Stimulated activated naive CD8-positive, alpha-beta T cell treated with anti-CD3 and anti-CD28 coated beads, Interleukin-15, amount 100 ng/mL, for 72 hours (primary cell): ENCODE results near the gene HNRNPLL.
"Not testable (repeated sequence)": the region's sequence is repeated elsewhere in the genome, so short reads cannot be mapped to it uniquely, and the experiment has no call there.

Experiments used
- ATAC-seq: fragments of 150-1000 bp; cut with Tn5 transposase; 2 replicates; pipeline ENCODE4 v1.10.0; 2021; ENCODE audit warnings: mild to moderate bottlenecking, moderate library complexity
- DNase-seq, 2 donors: peaks; one replicate each; pipeline ENCODE4 v3.0.0; 2021 to 2022
- H3K27ac Mint-ChIP-seq, 2 donors: one replicate each; pipeline ENCODE4 v1.8.0; 2022; ENCODE audit warnings: mild to moderate bottlenecking in 2 of 2, mixed read lengths in 2 of 2, moderate library complexity in 2 of 2
- H3K27me3 Mint-ChIP-seq: one replicate; pipeline ENCODE4 v1.8.0; 2022; ENCODE audit warnings: mixed read lengths
- H3K4me1 Mint-ChIP-seq: one replicate; pipeline ENCODE4 v1.8.0; 2022; ENCODE audit warnings: mild to moderate bottlenecking, mixed read lengths
- H3K4me3 Mint-ChIP-seq, 2 donors: one replicate each; pipeline ENCODE4 v1.8.0; 2022; ENCODE audit warnings: mild to moderate bottlenecking in 2 of 2, mixed read lengths in 2 of 2, moderate library complexity in 1 of 2
- H3K9me3 Mint-ChIP-seq, 2 donors: one replicate each; pipeline ENCODE4 v1.8.0; 2022; ENCODE audit warnings: mixed read lengths in 2 of 2

The HNRNPLL gene

GRCh38 chr2:38602732-38603401, at the start of gene HNRNPLL:
HNRNPLL (minus strand) TSS chr2:38602928; CDS start chr2:38602626, 302 bp downstream.
- Mint-ChIP-seq H3K27me3 (no peaks in the 10 kb centered on the region), H3K4me1 (peaks cover 50% of the 10 kb centered on the region), H3K4me3 (peak within 1 kb of the TSS; percentile 90 to 95), H3K9me3 (no peaks in the 10 kb centered on the region), H3K27ac (peak within 1 kb of the TSS; percentile 97 to 98)
- peak; percentile 93 to 95 for DNase-seq
- peak; percentile 91 for ATAC-seq

- DNase-seq (no peak), ATAC-seq (no peak)
- peaks cover 62% of the 10 kb centered on the region for H3K4me1 Mint-ChIP-seq
- H3K27ac Mint-ChIP-seq: no peak overlapping the region
- no peak overlapping the region for H3K4me3 Mint-ChIP-seq
- peaks cover 0 to 14% of the 10 kb centered on the region in 2 donors for H3K9me3 Mint-ChIP-seq
- H3K27me3 Mint-ChIP-seq: no peaks in the 10 kb centered on the region
These were observed 48.0 kb upstream of the HNRNPLL start for GRCh38 chr2:38650717-38651116.

GRCh38 chr2:38650012-38650411, 47.3 kb upstream of the HNRNPLL start:
- Mint-ChIP-seq H3K9me3 (peaks cover 0 to 14% of the 10 kb centered on the region in 2 donors), H3K4me3 (no peak overlapping the region), H3K27me3 (no peaks in the 10 kb centered on the region), H3K4me1 (peaks cover 55% of the 10 kb centered on the region), H3K27ac (peak overlapping the region in 1 of 2 donors; percentile 68)
- ATAC-seq (no peak), DNase-seq (no peak)

- H3K9me3 Mint-ChIP-seq: peaks cover 0 to 14% of the 10 kb centered on the region in 2 donors
- DNase-seq: no peak
- H3K4me3 Mint-ChIP-seq: no peak overlapping the region
- no peak overlapping the region for H3K27ac Mint-ChIP-seq
- H3K27me3 Mint-ChIP-seq: no peaks in the 10 kb centered on the region
- H3K4me1 Mint-ChIP-seq: peaks cover 53% of the 10 kb centered on the region
- ATAC-seq: no peak
These were observed 46.5 kb upstream of the HNRNPLL start for GRCh38 chr2:38649176-38649728.

DNA sequence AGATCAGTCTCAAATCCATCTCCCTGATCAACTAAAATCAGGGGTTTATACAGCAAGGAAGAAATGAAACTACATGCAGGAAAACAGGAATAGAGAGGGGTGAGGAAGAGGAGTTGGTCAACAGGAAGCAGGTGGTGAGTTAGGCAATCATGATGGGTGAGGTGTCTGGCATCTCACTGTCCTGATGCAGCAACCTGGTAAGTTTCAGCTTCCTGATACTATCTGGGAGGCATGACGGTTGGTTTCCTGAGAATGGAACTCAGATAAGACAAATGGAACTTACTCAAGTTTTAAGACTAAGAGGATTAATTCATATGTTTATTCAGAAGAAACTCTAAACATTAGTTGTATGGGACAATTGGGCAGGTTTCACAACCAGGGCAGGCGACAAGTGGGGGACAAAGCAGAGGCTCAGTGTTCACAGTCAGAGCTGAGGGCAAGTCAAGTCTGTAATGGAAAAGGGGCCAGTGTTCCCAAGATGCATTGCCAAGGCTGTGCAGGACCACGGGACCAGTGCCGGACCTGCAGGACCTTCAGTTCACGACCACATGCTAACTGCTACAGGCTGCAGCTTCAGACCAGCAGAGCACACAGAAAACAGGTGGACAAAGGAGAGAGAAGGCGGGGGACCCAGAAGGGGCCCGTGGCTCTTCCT, 45.5 kb upstream of the HNRNPLL start:
- H3K9me3 Mint-ChIP-seq: peaks cover 0 to 14% of the 10 kb centered on the region in 2 donors
- DNase-seq (no peak), ATAC-seq (no peak)
- H3K4me1 Mint-ChIP-seq: peaks cover 51% of the 10 kb centered on the region
- peak overlapping the region in 1 of 2 donors; percentile 90 for H3K27ac Mint-ChIP-seq
- no peak overlapping the region for H3K4me3 Mint-ChIP-seq
- no peaks in the 10 kb centered on the region for H3K27me3 Mint-ChIP-seq

- peak; percentile 85 for ATAC-seq
- H3K27ac Mint-ChIP-seq: peak overlapping the region; percentile 14 to 80
- H3K4me3 Mint-ChIP-seq: peak overlapping the region in 1 of 2 donors; percentile 44
- not testable (repeated sequence) for H3K27me3 Mint-ChIP-seq, DNase-seq
- H3K4me1 Mint-ChIP-seq: peaks cover 26% of the 10 kb centered on the region
- peaks cover 0 to 12% of the 10 kb centered on the region in 2 donors for H3K9me3 Mint-ChIP-seq
These were observed 41.2 kb upstream of the HNRNPLL start for GRCh38 chr2:38643683-38644511.

DNA sequence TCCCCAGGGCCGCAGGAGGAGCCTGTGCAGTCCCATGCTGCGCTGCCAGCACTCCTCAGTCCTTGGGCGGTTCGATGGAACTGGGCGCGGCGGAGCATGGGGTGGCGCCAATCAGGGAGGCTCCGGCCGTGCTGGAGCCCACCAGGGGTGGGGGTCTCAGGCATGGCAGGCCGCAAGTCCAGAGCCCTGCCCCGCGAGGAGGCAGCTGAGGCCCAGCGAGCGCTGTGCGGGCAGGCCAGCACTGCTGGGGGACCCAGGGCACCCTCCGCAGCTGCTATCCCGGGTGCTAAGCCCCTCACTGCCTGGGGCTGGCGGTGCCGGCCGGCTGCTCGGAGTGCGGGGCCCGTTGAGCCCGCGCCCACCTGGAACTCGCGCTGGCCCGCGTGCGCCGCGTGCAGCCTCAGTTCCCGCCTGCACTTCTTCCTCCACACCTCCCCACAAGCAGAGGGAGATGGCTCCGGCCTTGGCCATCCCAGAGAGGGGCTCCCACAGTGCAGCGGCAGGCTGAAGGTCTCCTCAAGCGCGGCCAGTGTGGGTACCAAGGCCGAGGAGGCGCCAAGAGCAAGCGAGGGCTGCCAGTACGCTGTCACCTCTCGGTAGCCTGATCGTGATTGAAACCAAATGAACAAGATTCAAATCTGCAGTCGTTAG, 40.4 kb upstream of the HNRNPLL start:
- DNase-seq (no peak), ATAC-seq (peak; percentile 59)
- Mint-ChIP-seq H3K27ac (no peak overlapping the region), H3K27me3 (no peaks in the 10 kb centered on the region), H3K4me1 (peaks cover 27% of the 10 kb centered on the region), H3K9me3 (peaks cover 0 to 4% of the 10 kb centered on the region in 2 donors), H3K4me3 (no peak overlapping the region)

GRCh38 chr2:38642373-38643017, 39.8 kb upstream of the HNRNPLL start:
- H3K27me3 Mint-ChIP-seq, H3K4me3 Mint-ChIP-seq, H3K9me3 Mint-ChIP-seq, ATAC-seq, DNase-seq: not testable (repeated sequence)
- Mint-ChIP-seq H3K27ac (peak overlapping the region in 1 of 2 donors; percentile 95), H3K4me1 (peaks cover 23% of the 10 kb centered on the region)

GRCh38 chr2:38636069-38636468, 33.3 kb upstream of the HNRNPLL start:
- no peak overlapping the region for H3K4me3 Mint-ChIP-seq
- peaks cover 45% of the 10 kb centered on the region for H3K4me1 Mint-ChIP-seq
- no peak for DNase-seq
- no peak for ATAC-seq
- no peaks in the 10 kb centered on the region for H3K27me3 Mint-ChIP-seq
- peaks cover 0 to 8% of the 10 kb centered on the region in 2 donors for H3K9me3 Mint-ChIP-seq
- H3K27ac Mint-ChIP-seq: no peak overlapping the region

- ATAC-seq: no peak
- Mint-ChIP-seq H3K4me1 (peaks cover 45% of the 10 kb centered on the region), H3K4me3 (no peak overlapping the region), H3K9me3 (peaks cover 0 to 9% of the 10 kb centered on the region in 2 donors), H3K27me3 (no peaks in the 10 kb centered on the region), H3K27ac (no peak overlapping the region)
- no peak for DNase-seq
These were observed 32.4 kb upstream of the HNRNPLL start for GRCh38 chr2:38635139-38635538.

DNA sequence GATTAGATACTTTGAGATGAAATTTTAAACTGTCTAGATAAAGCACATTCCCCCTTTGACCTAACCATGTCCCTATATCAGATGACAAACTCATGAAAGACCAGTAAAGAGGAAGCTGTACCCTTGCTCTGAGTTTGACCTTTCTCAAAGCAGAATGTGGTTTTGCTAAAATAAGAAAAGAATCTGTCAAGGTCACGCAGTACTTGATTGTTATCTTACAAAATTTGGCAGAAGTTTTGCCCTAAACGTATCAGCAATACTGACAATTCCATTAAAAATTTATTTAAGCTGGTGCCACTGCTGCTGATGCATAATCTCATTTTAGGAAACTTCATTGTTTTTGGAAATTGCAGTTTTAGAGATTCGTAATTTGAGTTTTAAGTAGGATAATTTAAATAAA, 32.0 kb upstream of the HNRNPLL start:
- Mint-ChIP-seq H3K27me3 (no peaks in the 10 kb centered on the region), H3K4me1 (peaks cover 45% of the 10 kb centered on the region), H3K4me3 (no peak overlapping the region), H3K9me3 (peaks cover 0 to 14% of the 10 kb centered on the region in 2 donors), H3K27ac (no peak overlapping the region)
- DNase-seq: no peak
- ATAC-seq: no peak

DNA sequence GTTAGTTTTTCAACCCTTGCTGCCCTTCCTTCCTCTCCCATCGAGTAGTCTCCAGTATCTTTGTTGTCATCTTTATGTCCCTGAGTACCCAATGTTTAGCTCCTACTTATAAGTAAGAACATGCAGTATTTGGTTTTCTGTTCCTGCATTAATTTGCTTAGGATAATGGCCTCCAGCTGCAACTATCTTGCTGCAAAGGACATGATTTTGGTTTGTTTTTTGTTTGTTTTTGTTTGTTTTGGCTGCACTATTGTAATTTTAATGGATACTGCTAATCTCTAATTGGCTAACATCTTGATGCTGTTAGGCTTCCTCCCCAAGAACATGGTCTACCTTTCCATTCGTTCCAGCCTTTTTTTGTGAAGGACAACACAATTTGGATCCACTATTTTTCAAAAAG, 31.2 kb upstream of the HNRNPLL start:
- no peak for DNase-seq

DNA sequence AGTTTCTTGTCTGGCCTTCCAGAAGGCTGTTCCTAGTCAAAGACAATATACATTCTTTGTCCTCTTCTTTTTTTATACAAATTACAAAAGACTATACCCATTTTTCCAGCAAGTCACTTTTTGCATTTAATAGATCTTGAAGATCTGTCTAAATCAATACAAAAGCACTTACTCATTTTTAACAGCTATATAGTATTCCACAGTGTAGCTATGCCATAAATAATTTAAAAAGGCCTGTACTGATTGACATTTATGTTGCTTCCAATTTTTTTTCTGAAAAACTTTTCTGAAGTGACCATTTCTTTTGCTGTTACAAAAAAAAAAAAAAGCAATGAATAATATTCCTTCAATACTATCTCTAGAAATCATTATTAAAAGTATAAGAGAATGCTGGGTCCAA, 30.3 kb upstream of the HNRNPLL start:
- Mint-ChIP-seq H3K27me3 (no peaks in the 10 kb centered on the region), H3K4me1 (peaks cover 36% of the 10 kb centered on the region), H3K4me3 (no peak overlapping the region), H3K9me3 (peaks cover 0 to 15% of the 10 kb centered on the region in 2 donors), H3K27ac (no peak overlapping the region)
- ATAC-seq: no peak
- DNase-seq: no peak

More for the DNA sequence above, 31.2 kb upstream of the HNRNPLL start:
- ATAC-seq: no peak
- Mint-ChIP-seq H3K4me3 (no peak overlapping the region), H3K27me3 (no peaks in the 10 kb centered on the region), H3K9me3 (peaks cover 0 to 15% of the 10 kb centered on the region in 2 donors), H3K27ac (no peak overlapping the region), H3K4me1 (peaks cover 45% of the 10 kb centered on the region)

DNA sequence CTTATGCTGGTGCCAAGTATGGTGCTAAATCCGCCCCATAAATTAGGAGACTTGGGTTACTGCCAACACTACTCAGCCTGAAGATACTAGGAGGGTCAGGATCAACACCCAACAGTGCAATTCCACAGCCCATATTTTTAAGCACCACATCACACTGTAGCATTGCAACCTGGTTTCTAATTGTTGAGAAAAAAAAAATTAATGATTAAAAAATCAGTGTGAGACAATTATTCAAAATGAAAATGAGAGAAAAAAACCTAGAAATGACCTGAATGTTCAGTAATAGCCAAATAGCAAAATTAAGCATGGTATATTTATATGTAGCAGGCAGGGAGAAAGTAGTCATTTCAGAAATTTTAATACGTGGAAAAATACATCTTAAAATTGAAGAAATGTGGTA, 29.2 kb upstream of the HNRNPLL start:
- DNase-seq (no peak), ATAC-seq (no peak)
- H3K9me3 Mint-ChIP-seq: peaks cover 0 to 13% of the 10 kb centered on the region in 2 donors
- no peaks in the 10 kb centered on the region for H3K27me3 Mint-ChIP-seq
- H3K4me1 Mint-ChIP-seq: peaks cover 35% of the 10 kb centered on the region
- no peak overlapping the region for H3K27ac Mint-ChIP-seq
- H3K4me3 Mint-ChIP-seq: no peak overlapping the region
